Measurements from ENCODE around the gene SDHA.
A peak's percentile ranks its signal among the peaks of the same experiment; 100 is the strongest.

Gene SDHA

DNA sequence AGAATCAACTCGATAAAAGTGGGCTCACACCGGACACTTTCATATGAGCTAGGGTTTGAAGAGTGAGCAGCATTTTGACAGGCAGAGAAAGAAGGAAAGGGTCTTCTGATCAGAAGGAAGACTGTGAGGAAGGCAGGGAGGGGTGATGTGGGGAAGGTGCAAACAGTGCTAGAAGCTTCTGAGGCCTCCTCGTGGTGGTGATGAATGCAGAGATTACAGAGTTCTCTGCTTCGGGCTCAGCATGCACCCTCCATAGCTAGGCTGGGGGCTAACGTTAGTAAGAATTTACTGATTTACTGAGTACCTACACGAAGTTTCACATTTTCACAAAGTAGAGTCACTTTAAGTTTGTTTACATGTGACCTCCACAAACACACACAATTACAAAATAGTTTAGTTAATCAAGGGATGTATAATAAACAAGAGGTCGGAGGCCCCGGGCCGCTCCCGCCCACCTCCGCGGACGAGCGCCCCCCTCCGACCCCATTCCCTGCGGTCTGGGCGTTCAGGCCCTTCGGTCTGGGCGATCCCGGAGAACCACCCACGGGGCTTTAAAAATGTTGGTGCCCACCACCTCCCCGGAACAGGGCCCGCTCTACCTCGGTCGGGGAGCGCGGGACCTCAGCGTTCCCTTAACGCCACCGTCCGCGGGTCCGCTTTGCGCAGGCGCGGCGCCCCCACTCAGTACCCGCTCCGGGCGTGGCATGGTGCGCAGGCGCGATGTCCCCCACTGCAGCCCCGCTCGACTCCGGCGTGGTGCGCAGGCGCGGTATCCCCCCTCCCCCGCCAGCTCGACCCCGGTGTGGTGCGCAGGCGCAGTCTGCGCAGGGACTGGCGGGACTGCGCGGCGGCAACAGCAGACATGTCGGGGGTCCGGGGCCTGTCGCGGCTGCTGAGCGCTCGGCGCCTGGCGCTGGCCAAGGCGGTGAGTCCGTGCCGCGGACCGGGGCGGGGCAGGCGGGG, at the start of gene SDHA, which contains the start of gene CCDC127:
TSS of gene SDHA (plus strand) at position 827 of the 963 bp plus-strand sequence. CDS start at position 863, 36 bp downstream.
TSS of gene CCDC127 (minus strand) at position 660 of the 963 bp plus-strand sequence. CDS start 1,304 bp downstream, outside the sequence.
- DNase-seq: peak; percentile 95 to 97

DNA sequence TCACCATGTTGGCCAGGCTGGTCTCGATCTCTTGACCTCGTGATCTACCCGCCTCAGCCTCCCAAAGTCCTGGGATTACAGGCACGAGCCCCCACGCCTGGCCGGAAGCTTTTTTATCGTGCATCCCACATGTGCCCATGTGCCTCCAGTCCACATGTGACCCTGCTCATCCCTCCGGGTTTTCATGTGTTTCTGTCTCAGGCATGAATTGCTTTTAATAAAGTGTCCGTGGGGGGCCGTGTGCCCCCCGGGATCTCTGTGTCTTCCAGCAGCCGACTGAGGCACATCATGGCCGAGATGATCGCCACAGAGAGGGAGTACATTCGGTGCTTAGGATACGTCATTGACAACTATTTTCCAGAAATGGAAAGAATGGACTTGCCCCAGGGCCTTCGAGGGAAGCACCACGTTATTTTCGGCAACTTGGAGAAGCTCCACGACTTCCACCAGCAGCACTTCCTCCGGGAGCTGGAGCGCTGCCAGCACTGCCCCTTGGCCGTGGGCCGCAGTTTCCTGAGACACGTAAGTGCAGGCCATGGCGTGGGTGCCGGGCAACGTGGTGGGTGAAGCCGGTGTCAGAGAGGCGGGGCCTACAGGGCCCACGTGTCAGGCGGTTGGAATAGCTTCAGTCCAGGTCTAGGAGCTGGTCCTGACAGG, 48.9 kb upstream of the SDHA start:
- DNase-seq: no peak

DNA sequence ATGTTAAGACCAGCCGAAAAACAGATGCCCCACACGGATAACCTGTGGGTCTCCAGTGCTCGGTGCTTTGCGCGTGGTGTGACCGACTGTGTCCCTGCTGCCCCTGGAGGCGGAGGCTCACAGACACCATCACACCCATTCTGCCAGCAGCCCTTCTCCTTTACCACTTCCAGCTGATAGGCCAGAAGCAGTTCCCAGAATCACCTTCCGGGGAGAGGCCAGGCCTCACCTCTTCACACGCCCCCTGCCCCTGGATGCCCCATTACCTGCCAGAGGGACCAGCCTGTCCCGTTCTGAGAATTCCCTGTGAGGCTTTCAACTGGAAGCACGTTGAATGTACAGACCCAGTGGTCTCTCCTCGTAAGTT, 48.4 kb upstream of the SDHA start:
- no peak for DNase-seq

DNA sequence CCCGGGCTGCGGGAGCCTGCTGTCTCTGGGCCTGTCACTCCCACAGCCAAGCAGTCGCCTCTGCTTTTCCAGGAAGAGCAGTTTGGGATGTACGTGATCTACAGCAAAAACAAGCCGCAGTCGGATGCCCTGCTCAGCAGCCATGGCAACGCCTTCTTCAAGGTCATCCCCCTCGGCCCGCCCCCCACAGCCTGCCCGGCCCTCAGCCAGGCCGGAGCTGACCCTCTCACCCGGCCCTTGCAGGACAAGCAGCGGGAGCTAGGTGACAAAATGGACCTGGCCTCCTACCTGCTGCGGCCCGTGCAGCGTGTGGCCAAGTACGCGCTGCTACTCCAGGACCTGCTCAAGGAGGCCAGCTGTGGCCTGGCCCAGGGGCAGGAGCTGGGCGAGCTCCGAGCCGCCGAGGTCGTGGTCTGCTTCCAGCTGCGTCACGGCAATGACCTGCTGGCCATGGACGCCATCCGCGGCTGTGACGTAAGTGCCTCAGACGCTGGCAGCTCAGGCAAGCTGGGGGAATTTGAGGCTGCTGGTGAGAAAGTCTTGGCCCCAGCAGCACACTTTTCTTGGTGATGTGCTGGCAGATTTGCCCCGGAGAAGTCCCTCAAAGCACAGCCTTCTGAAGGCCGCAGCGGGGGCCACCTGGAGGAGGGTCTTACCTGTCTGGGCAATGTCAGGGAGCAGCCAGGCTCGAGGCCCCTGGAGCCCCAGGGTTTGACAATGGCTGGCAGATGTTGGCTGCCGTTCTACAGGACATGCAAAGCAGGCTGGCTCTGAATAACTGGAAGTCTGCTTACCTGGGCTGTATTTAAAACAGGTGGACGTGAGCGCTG, 46.9 kb upstream of the SDHA start:
- DNase-seq: no peak

DNA sequence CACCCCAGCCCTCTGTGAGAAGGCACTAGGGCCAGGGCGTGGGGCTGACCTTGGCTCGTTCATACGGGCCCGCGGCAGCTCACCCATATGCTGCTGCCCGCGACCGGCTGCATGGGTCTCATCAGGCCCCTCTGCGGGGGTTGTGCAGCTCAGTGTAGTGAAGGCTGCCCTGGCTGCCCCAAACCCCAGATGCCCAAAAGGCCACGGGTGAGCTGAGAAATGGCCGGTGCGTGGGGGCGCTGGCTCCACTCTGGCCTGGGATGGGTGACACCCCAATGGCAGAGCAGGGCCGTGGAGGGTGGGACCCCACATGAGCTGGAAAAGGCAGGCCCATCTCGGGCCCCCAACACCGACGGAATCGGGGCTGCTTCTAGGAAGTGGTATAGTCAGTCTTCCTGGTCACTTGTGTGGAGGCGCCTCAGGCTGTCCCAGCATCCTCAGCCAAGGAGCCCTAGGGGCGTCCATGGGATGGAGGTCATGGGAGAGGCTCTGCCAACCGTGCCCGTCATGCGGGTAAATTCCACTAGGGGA, 46.3 kb upstream of the SDHA start:
- DNase-seq: no peak

DNA sequence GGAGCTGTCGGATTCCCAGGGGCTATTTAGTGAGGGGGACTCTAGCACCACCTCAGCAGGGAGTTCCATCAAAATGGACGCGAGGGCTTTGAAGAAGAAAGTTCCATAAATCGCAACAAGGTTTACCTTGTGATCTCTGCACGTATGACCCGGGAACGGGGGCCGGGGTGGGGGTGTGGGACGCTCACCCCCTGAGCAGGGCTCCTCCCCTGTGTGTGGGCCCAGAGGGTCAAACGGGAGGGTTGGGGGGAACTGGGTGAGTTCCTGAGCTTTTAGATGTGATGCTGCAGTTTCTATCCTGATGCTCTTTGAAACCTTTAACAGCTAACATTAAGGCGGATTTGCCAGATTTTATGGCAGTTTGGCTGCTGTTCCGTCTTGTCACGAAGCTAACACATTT, 45.7 kb upstream of the SDHA start:
- DNase-seq: no peak

DNA sequence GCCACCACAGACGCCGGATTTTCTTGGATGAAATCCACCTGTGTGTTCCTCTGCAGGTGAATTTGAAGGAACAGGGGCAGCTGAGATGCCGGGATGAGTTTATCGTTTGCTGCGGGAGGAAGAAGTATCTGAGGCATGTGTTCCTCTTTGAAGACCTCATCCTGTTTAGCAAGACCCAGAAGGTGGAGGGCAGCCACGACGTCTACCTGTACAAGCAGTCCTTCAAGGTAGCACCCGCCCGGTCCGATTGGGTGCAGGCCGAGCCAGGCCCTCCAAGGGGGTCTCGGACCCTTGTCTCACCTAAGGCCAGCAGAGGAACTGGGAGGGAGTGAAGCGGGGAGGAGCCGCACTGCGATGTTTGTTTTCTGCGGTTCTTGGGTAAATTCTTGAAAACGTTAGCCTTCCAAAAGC, 45.3 kb upstream of the SDHA start:
- DNase-seq: no peak

DNA sequence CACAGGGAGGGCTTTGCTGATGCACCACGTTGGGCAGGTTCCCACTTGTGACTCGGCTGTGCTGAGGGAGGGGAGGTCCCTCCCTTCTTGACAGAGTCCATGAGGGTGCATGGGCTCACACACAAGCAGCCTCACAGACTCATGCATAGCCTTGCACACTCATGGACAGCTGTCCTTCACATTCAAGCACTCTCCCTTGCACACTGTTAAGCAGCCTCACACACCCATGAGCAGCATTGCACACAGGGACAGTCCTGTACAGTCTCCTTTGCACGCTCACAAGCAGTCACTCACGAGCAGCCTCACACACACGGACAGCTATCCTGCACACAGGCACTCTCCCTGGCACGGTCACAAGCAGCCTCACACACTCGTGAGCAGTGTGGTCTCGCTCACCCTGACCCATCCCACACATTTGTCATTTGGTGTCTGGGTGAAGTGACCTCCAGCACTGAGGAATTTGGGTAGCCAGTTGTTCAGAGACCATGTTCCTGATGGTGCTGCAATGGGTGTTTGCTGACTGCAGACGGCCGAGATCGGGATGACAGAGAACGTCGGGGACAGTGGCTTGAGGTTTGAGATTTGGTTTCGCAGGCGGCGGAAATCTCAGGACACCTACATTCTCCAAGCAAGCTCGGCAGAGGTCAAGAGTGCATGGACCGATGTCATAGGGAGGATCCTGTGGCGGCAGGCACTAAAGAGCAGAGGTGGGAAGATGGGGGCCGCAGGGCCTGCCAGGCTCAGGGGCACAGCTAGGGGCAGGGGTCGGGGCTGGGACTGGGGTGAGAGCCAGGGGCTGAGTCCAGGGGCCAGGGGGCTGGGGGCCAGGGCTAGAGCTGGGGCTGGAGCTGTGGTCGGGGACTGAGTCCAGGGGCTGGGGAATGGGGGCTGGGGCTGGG, 44.5 kb upstream of the SDHA start:
- no peak for DNase-seq

DNA sequence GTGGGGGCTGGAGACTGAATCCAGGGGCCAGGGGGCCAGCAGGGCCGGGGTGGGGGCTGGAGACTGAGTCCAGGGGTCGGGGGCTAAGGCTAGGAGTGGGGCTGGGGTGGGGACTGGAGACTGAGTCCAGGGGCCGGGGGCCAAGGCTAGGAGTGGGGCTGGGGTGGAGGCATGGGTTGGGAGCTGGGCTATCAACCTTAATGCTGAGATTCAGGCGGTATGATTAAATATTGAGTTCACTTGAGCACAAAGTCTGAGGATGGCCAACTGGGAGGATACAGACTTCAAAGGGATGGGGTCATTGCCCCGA, 43.9 kb upstream of the SDHA start:
- no peak for DNase-seq

DNA sequence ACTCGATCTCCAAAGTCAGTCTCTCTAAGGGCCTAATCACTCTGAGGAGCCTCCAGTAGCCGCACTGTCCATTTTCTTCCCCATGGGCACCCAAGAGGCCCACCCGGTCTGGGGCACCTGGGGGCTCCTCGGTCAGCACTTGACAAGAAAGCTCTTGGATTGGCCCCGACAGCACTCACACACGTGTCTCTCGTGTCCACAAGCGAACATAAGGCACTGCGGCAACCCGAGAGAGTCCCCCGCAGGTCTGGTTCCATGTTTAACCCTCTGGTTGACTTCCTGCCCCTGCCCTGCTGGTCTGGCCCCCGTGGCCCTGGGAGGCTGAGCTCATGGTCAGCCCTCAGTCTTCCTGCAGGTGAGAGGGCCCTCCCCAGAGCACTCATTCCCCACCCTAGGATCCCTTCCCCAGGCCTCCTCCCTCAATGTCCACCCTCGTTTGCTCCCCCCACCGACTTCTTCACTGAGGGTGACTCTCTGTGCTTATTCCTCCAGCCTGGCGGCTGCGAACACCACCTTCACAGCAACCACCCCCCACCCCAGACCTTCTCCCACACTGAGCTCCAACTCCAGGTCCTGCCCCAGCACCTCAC, 43.1 kb upstream of the SDHA start:
- DNase-seq: no peak

DNA sequence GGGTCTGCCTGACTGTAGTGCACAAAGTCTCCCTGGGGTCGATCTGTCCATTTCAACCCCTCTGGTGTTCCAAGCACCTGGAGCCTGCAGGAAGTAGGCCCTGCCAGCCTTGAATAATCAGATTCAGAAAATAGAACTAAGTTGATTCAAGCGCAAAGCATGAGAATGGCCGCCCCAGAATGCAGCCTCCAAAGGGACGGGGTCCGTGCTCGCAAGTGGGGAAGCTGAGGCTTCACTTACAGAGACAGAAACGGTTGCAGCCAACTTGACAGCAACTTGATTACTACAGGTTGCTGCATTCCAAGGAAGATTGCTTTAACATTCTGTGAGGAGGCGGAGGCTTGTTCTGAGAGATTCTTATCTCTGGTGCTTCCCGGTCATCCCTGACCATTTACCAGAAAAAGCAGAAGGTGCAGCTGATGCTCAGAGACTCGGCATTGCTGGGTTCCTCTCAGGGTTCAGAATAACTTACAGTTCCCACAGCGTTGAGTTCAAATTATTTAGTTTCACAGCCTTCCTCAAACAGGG, 41.8 kb upstream of the SDHA start:
- no peak for DNase-seq

DNA sequence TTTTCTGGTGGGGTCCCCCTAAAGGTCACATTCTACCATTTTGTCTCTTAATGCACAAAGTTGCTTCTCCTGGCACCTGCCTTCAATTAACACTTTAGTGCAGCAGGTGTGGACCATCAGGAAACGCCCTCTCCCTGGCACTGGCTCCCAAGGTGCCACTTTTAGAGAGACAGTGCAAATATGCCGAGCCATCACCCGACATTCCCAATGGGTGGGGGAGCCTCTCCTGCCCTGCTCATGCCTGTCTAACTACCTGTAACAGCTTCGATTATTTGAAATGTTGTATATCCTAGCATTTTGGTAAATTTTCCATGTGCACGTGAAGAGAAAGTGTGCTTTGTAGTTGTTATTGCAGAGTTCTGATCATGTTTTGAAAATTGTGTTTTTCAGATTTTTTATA, 40.0 kb upstream of the SDHA start:
- DNase-seq: no peak

DNA sequence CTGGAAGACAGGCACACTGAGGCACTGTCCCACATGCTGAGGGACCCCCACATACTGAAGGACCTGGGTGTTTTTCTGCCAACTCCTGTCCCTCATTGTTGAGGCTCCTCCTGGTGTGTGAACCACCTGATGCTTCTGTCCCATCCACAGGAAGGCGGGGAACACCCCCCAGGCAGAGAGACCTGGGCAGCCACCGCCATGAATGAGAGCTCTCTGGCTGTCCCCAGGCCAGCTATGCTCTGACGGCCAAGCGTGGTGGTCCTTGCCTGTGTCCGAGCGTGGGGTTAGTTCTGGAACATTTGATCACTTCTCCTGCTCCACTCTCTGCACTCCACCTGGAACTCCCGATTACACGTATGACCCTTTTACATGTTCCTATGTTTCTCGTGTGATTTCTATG, 38.7 kb upstream of the SDHA start:
- no peak for DNase-seq

DNA sequence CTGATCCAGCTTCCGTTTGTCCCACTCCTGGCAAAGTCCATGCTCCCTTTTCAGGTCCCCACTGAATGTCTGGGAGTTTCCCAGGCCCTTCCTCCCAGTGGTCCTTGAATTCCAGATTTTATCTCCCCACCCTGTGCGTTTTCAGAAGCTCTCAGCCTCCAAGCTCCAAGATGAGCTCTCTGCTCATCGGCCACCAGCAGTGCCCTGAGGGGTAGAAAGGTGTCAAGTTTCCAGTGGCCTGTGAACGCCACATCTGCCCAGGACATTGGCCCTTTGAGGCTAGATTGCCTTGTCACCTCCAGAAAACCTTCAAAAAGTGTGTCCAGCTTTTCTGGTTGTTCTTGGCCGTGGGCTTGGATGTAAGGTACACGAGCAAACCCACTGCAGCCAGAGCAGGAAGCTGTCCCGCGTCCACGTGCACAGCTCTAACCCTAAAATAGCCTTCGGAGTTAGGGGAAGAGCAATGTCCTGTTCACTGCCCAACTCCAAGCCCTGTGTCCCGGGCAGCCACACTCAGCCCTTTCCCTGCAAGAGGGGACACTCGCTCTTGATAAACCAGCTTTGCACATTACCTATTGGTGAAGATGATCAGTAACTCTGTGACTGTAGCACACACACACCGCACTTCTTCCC, 37.7 kb upstream of the SDHA start:
- no peak for DNase-seq

DNA sequence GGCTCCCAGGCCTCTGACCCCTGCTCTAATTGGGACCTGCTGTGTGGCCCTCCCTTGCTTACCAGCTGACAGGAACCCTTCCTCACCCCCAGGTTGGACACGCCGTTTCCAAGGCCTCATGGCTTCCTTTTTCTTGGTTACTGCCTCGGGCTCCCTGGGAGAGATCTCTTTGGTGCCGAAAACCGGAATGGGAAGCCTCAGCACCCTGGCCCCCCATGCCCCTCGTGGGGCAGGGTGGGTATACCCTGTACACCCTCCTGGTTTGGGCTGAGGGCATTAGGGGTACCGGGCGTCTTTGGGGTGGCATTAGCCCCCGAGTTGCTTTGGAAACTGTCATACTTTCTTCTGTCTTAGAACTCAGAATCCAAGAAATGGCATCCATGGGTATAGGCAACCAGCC, 37.0 kb upstream of the SDHA start:
- no peak for DNase-seq

DNA sequence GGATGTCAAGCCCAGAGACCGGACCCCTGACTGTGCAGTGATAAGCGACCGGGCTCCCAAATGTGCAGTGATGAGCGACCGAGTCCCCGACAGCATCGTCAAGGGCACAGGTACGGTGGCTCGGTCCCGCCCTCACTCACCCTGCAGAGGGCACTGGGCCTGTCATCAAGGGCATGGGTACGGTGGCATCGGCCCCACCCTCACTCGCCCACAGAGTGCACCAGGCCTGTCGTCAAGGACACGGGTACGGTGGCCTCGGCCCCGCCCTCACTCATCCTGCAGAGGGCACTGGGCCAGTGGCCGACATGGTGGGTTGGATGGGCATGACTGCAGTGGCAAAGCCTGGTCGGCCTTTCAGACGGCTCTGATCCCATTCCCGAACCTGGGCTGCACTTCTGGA, 36.6 kb upstream of the SDHA start:
- DNase-seq: no peak

DNA sequence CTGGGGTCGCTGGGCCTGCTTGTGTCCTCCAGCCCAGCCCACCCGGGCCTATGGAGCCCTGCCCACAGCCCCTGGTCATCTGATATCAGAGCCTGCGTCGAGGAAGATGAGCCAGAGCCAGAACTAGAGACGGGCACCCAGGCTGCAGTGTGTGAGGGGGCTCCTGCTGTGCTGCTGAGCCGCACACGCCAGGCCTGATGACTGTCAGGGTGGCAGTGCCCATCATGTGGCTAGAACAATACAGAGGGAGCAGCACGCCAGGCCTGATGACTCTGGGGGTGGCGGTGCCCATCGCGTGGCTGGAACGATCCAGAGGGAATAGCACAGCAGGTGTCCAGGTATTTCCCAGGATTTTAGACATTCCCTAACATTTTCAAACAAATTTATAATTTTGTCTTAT, 36.0 kb upstream of the SDHA start:
- DNase-seq: no peak

DNA sequence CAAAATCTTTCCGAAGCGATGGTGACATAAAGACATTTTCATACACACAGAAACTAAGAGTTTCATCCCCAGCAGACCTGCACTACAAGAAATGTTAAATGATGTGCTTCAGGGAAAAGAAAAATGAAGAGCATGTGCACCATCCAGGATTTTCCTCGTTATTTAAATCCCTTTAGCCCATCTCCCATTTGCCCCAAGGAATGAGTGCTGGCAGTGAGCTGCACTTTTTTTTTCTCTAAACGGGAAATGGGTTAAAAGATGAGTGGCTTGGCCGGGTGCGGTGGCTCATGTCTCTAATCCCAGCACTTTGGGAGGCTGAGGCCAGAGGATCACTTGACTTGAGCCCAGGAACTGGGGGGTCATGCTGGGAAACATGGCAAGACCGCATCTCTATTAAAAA, 33.6 kb upstream of the SDHA start:
- DNase-seq: no peak

DNA sequence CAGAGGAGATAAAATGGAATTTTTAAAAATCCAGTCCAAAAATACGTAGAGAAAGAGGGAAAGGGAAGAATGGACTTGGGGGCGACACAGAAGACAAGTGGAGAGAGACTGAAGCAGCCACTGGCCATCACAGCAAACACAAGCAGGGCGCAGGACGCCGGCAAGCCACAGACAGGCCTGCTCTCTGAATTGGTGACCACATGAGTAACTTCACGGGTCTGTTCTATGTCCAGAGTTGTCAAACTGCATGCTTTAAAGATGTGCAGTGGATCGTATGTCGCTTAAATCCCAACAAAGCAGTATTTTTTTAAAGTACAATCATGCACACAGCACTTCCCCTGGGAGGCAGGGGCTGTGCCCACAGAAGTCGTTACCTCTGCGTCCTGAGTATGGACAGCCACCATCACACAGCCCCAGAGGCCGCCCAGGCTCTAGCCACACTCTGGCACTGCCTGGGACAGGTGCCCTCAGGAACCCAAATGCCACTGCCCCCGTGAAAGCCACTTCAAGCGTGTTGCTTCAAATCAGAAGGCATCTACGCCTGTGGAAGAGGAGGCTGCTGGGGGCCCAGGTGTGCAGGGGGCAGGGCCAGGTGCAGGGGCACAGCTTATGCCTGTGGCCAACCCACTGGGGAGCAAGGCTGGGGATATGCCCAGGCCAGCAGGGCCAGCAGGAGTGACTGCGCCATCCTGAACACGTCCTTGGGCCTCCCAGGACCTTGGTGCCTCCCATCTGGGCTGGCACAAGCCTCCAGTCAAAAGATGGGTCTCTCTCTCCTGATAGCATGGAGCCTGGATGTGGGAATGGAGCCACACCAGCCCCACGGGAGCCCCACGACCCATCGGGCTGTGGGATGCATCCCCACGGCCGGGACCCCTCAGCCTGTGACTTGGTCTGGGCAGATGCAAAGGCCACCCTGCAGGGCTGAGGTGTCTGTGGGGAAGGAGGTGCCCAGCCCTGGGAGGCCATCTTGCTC, 32.7 kb upstream of the SDHA start:
- no peak for DNase-seq

All from activated CD4-positive, alpha-beta T cell treated with anti-CD3 and anti-CD28 coated beads, Interleukin-2, amount 50 U/mL, for 4 hours (primary cell).